ENCODE results near the gene PRKAR1B.
"Not testable (repeated sequence)": the region's sequence is repeated elsewhere in the genome, so short reads cannot be mapped to it uniquely, and the experiment has no call there.

Gene PRKAR1B

DNA sequence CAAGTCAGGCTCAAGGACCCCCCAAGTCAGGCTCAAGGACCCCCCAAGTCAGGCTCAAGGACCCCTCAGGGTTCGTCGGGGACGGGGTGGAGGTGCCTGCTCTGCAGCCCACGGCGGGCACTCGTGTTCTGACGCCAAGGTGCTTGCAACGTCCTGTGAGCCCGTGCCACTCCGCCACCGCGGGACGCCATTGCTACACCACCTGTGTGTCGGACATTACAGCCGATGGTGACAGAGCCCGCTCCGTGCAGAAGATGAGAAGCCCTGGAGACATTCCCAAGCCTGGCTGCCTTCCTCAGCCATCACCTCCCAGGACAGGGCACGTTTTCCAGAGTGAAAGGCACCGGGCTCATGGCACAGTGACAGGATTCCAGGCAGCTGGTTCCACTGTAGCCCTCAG, 98.3 kb downstream of the PRKAR1B start:
- H3K4me3 ChIP-seq (ENCODE audit: low read depth, low read length): no peak overlapping the region

- no peak overlapping the region for H3K4me3 ChIP-seq (ENCODE audit: low read depth, low read length)
These were observed 98.7 kb downstream of the PRKAR1B start for GRCh38 chr7:628402-628763.

GRCh38 chr7:627661-628401, 99.2 kb downstream of the PRKAR1B start:
- H3K4me3 ChIP-seq (ENCODE audit: low read depth, low read length): no peak overlapping the region

GRCh38 chr7:625376-625971, 101.6 kb downstream of the PRKAR1B start:
- no peak overlapping the region for H3K4me3 ChIP-seq (ENCODE audit: low read depth, low read length)

DNA sequence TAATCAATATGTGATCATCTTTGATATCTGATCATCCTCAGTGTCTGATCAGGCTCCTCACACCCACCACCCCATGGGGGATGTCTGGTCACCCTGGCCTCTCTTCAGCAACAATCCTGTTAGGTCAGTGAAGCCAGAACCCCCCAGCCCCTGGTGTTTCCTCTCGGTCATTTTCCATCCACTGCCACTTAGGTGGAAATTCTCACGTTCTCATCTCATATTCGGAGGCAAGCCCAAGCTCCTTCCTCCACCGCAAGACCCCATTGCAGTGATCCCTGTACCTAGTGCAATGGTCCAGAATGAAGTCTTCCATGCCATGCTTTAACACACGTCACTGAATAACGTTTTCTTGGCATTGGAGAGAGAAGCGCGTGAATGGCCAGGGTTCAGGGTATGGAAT, 103.6 kb downstream of the PRKAR1B start:
- no peak overlapping the region for H3K4me3 ChIP-seq (ENCODE audit: low read depth, low read length)

DNA sequence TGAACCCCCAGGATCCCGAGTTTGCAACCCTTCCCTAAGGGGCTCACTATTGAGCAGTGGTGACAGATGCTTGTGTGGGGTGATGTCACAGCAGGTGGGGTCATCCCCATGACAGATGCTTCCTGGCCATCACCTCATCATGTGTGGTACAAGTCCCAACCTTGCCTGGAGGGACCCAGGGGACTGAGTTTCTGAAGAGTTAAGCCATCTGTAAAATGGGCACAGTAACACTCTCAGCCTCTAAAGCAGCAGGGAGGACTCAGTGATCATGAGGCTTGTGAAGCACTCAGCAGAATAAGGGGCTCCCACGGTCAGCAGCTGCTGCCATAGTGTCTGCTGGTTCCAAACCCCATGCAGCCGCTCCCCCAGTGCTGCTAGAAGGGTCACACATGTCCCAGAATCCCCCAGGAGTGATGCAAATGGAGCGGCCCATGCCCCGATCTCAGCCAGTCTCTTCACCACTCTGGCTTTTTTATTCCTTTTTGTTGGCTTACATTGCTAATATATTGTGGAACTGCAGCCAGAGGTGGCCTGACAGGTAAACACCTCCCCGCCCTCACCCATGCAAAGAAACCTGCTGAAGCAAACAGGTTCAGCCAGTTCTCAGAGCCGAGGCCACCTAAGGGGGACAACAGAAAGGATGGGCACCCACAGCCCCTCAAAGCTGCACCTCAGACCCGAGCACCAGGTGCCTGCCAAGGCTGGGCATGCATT, 105.4 kb downstream of the PRKAR1B start:
- H3K4me3 ChIP-seq (ENCODE audit: low read depth, low read length): no peak overlapping the region

DNA sequence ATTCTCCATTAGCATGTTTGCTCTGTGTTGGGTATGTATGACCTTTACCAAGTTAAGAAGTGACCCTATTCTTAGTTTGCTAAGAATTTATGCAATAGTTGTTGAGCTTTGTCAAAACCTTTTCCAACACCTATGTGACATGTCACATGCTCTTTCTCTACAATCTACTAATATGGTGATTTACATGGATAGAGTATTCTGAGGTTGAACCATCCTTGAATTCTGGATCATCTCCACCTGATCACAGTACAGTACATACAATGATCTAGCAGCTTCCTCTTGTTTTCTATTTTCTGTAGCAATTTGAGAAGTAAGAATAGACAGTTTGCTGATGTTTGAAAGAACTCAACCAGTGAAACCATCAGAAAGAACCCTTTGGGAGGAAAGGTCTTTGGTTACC, 106.2 kb downstream of the PRKAR1B start:
- H3K4me3 ChIP-seq (ENCODE audit: low read depth, low read length): no peak overlapping the region

DNA sequence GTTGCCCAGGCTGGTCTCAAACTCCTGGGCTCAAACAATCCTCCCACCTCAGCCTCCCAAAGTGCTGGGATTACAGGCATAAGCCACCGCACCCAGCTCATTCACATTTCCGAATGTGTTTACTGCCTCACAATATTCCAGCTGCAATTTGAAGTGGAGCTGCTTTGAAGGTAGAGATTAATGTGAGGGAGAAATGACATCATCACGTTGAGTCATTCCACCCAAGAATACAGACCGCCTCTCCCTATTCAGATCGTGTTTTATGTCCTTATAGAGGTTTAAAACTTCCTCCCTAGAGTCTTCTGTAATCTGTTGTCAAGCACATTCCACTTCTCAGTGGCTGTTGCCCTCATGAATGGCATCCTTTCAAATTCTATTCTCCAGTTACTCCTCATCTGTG, 107.0 kb downstream of the PRKAR1B start:
- H3K4me3 ChIP-seq (ENCODE audit: low read depth, low read length): no peak overlapping the region

- H3K4me3 ChIP-seq (ENCODE audit: low read depth, low read length): no peak overlapping the region
These were observed 107.7 kb downstream of the PRKAR1B start for GRCh38 chr7:619368-619840.

DNA sequence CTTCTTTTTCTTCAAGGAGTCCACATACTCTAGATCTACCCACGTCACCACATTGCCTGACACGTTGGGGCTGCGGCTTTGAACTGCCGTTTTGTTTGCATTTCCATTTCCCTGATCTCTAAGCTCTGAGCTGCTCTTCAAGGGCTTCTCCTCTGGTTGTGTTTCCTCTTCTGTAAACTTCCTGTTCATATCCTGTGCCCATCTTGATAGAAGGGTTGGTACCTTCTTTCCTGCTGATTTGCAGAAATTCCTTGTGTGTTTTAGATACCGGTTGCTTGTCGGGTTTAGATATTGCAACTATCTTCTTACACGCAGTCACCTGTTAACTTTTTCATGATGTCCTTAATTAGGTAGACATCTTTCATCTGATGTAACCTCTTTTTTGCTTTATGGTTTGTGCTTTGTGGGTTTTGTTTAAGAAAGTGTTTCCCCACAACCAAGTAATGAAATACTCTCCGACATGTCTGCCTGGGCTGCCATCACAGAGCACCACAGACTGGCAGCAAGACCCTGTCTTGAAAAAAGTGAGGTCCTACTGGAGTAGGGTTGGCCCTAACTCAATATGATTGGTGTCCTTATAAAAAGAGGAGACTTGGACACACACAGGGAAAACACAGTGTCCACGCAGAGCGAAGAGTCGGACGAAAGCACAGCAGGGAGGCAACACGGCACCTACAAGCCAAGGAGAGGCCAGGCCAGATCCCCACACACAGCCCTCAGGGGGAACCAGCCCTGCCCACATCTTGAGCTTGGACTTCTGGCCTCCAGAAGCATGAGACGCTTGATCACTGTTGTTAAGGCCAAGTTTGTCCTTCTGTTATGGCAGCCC, 108.3 kb downstream of the PRKAR1B start:
- no peak overlapping the region for H3K4me3 ChIP-seq (ENCODE audit: low read depth, low read length)

DNA sequence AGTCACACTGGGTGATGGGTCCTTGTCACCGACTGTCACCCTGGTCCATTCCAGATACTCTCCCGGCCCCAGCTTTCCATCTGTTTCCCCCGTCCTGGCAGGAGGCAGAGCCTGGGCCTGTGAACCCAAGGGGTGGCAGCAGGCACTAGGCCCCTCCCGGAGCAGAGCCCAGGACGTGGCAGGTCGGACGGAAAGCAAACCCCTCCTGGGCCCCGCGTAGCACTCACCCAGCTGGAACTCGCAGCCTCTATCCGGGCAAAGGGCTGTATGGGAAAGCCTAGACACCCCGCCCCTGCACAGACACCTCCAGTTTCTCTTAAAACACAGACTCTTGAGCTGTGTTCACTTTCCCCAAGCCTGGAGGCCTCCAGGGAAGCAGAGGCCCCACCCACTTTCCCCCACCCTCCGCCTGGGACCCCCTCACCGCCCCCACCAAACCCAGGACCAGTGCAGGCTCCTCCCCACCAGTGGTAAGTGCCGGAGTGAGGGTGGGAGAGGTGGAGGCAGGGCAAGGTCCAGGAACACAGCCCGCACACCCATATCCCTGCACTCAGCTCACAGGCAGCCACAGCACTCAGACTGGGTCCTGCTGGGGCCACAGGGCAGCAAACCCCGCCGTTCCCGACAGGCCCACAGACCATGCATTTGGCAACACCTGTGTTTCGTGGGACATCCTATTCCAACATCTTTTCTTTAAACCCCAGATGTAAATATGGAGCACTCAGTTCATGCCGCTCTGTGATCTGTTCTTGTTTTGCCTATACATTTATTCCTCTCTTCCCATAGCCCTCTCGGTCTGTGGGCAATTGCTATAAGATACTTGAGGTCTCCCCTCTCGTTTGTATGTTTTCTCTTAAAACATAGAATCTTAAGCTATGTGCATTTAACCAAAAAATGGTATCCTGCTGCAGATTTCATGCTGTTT, 109.2 kb downstream of the PRKAR1B start:
- no peak overlapping the region for H3K4me3 ChIP-seq (ENCODE audit: low read depth, low read length)

DNA sequence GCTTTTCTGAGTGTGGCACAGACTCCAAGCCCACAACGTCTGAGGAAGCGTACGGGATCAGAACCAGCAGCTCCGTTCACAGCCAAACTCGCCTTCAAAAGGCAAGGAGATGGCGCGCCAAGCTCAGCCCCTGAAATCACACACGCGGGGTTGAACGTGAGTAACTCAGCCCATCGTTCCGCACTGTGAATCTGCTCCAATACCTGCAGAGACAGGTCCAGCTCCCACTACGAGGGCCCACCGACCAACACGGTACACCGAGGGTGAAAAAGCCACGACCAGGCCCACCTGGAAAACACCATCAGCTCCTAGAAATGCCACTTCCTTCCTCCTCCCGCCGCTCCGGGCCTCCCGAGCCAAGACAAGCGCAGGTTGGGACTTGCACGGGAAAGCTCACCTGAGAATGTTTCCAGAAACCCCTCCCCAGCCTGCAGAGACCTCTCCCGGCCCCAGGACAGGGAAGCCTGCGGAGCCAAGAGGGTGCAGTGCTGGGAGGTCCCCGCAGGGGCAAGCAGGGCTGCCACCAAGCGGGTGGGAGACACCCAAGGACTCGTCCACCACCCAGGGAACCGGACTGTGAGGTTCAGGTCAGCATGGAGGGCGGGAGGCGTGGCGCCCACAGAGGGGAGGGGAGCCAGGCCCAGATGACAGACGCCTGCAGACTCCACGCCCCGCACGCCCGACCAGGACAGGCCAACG, 113.5 kb downstream of the PRKAR1B start:
- H3K4me3 ChIP-seq (ENCODE audit: low read depth, low read length): no peak overlapping the region

DNA sequence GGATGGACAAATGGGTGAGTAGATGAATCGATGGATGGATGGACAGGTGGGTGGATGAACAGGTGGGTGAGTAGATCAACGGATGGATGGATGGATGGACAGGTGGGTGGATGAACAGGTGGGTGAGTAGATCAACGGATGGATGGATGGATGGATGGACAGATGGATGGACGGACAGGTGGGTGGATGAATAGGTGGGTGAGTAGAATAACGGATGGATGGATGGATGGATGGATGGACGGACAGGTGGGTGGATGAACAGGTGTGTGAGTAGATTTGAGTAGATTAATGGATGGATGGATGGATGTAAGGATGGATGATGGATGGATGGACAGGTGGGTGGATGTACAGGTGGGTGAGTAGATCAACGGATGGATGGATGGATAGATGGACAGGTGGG, 115.2 kb downstream of the PRKAR1B start:
- not testable (repeated sequence) for H3K4me3 ChIP-seq (ENCODE audit: low read depth, low read length)

GRCh38 chr7:611281-611810, 115.7 kb downstream of the PRKAR1B start:
- no peak overlapping the region for H3K4me3 ChIP-seq (ENCODE audit: low read depth, low read length)

GRCh38 chr7:610531-611280, 116.4 kb downstream of the PRKAR1B start:
- H3K4me3 ChIP-seq (ENCODE audit: low read depth, low read length): no peak overlapping the region

DNA sequence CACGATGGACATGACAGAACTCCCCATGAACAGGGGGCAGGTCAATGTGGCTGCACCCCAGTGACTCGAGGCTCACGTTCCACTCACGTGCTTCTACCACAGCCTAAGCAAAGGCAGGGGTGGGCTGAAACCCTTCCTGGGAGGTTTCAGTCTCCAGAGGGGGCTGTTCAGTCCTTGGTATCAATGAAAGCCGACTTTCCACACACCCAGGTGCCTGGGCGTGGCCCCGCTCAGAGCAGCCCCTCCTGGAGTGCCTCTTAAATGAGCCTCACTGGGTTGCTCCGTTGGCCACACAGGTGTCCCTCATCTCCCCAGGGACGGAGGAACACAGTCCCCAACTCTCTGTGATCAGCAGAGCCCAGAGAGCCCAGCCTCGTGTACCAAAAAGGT, 116.9 kb downstream of the PRKAR1B start:
- no peak overlapping the region for H3K4me3 ChIP-seq (ENCODE audit: low read depth, low read length)

- H3K4me3 ChIP-seq (ENCODE audit: low read depth, low read length): no peak overlapping the region
These were observed 117.7 kb downstream of the PRKAR1B start for GRCh38 chr7:609365-609764.

DNA sequence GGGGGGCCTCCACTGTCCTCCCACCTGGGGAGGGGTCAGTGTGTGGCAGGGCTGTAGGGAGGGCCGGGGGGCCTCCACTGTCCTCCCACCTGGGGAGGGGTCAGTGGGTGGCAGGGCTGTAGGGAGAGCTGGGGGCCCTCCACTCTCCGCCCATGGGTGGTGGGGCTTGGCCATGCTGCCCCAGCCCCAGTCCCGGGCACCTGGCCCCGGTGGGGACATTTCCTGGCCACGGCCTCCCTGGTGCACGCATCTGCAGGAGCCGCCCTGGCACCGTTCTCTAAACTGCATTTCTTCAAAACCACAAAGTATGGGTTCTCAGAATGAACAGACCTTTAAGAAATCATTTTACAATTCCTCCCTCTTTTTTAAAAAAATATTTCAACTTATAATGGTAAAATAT, 118.1 kb downstream of the PRKAR1B start:
- no peak overlapping the region for H3K4me3 ChIP-seq (ENCODE audit: low read depth, low read length)

GRCh38 chr7:608361-608760, 118.7 kb downstream of the PRKAR1B start:
- no peak overlapping the region for H3K4me3 ChIP-seq (ENCODE audit: low read depth, low read length)

Measured in iPS-11a (cell line).